HEK293 (cell line): ENCODE measurements around the gene CLASRP.

Experiments used
- CTCF ChIA-PET: fragments of 350-600 bp; formaldehyde crosslinking; extraction: SDS; loops from one replicate; lab custom pipeline; 2021; ENCODE audit warnings: antibody characterized with exemption; lab: Yijun Ruan, JAX
- POLR2A ChIA-PET: fragments of 300-600 bp; formaldehyde crosslinking; extraction: SDS; loops from one replicate; lab custom pipeline; 2020; ENCODE audit warnings: antibody characterized with exemption, inconsistent platforms; lab: Yijun Ruan, JAX
- H3K27ac ChIP-seq: fragments of 200-500 bp; sonication (Bioruptor generic); 2 replicates; pipeline ENCODE4 v1.5.1; 2014; ENCODE audit warnings: low read depth, low read length, control low read depth, inconsistent platforms; ENCODE audit errors: extremely low read depth
- H3K36me3 ChIP-seq, 2 experiments: fragments of 200-500 bp in 1 of 2; sonication (Bioruptor generic) in 1 of 2; 1 replicate in 1 of 2; 2 replicates in 1 of 2; pipeline ENCODE4 v1.5.1; 2014 to 2017; ENCODE audit warnings: inconsistent platforms in 2 of 2, low read length in 2 of 2; ENCODE audit not compliant: control insufficient read depth in 2 of 2, insufficient read depth in 1 of 2
- H3K4me1 ChIP-seq: fragments of 200-500 bp; sonication (Bioruptor generic); 2 replicates; pipeline ENCODE4 v1.5.1; 2014; ENCODE audit warnings: mild to moderate bottlenecking, low read length, inconsistent platforms; ENCODE audit not compliant: control insufficient read depth, insufficient read depth
- H3K4me3 ChIP-seq: 2 replicates; pipeline ENCODE4 v1.5.1; 2011; ENCODE audit warnings: low read depth, mild to moderate bottlenecking, control low read depth, low read length, moderate library complexity
- H3K9me3 ChIP-seq: fragments of 200-500 bp; sonication (Bioruptor generic); 2 replicates; pipeline ENCODE4 v1.5.1; 2014; ENCODE audit warnings: low read depth, low read length, inconsistent platforms; ENCODE audit not compliant: control insufficient read depth, insufficient read depth
- BCL6B ChIP-seq: fragments of 450-650 bp; formaldehyde crosslinking; IDR thresholded peaks from 2 replicates; pipeline ENCODE4 v1.5.1; 2017; ENCODE audit warnings: missing biosample characterization, missing genetic modification characterization
- GLIS1 ChIP-seq: fragments of 450-650 bp; formaldehyde crosslinking; IDR thresholded peaks from 2 replicates; pipeline ENCODE4 v1.5.1; 2016; ENCODE audit warnings: missing biosample characterization, missing genetic modification characterization
- KLF16 ChIP-seq: fragments of 450-650 bp; formaldehyde crosslinking; IDR thresholded peaks from 2 replicates; pipeline ENCODE4 v1.5.1; 2017; ENCODE audit warnings: missing biosample characterization, missing genetic modification characterization
- KLF8 ChIP-seq: fragments of 450-650 bp; formaldehyde crosslinking; IDR thresholded peaks from 2 replicates; pipeline ENCODE4 v1.5.1; 2016; ENCODE audit warnings: missing biosample characterization, missing genetic modification characterization
- KLF9 ChIP-seq: fragments of 450-650 bp; formaldehyde crosslinking; IDR thresholded peaks from 2 replicates; pipeline ENCODE4 v1.5.1; 2016; ENCODE audit warnings: missing biosample characterization, missing genetic modification characterization, low read depth
- SCRT1 ChIP-seq: fragments of 450-650 bp; formaldehyde crosslinking; IDR thresholded peaks from 2 replicates; pipeline ENCODE4 v1.5.1; 2016; ENCODE audit warnings: missing biosample characterization, missing genetic modification characterization, borderline replicate concordance
- ZBTB48 ChIP-seq: fragments of 450-650 bp; formaldehyde crosslinking; IDR thresholded peaks from 2 replicates; pipeline ENCODE4 v1.5.1; 2016; ENCODE audit warnings: missing biosample characterization, missing genetic modification characterization
- ZBTB8A ChIP-seq: fragments of 450-650 bp; formaldehyde crosslinking; IDR thresholded peaks from 2 replicates; pipeline ENCODE4 v1.5.1; 2016; ENCODE audit warnings: missing biosample characterization, missing genetic modification characterization
- ZNF366 ChIP-seq: fragments of 450-650 bp; formaldehyde crosslinking; conservative IDR thresholded peaks from 2 replicates; pipeline ENCODE4 v1.5.1; 2016; ENCODE audit warnings: missing biosample characterization, missing genetic modification characterization
- ZNF530 ChIP-seq: fragments of 450-650 bp; formaldehyde crosslinking; IDR thresholded peaks from 2 replicates; pipeline ENCODE4 v1.5.1; 2016; ENCODE audit warnings: low read depth, missing biosample characterization, missing genetic modification characterization
- ZNF585B ChIP-seq: fragments of 450-650 bp; formaldehyde crosslinking; IDR thresholded peaks from 2 replicates; pipeline ENCODE4 v1.5.1; 2016; ENCODE audit warnings: missing biosample characterization, missing genetic modification characterization
- ZNF658 ChIP-seq: fragments of 450-650 bp; formaldehyde crosslinking; IDR thresholded peaks from 2 replicates; pipeline ENCODE4; 2016; ENCODE audit warnings: missing biosample characterization, missing genetic modification characterization
- ZNF670 ChIP-seq: fragments of 450-650 bp; formaldehyde crosslinking; IDR thresholded peaks from 2 replicates; pipeline ENCODE4 v1.5.1; 2016; ENCODE audit warnings: missing biosample characterization, missing genetic modification characterization, low read depth
- ZSCAN16 ChIP-seq: fragments of 450-650 bp; formaldehyde crosslinking; IDR thresholded peaks from 2 replicates; pipeline ENCODE4 v1.5.1; 2016; ENCODE audit warnings: missing biosample characterization, missing genetic modification characterization
- TF ChIP-seq, protein P1 (sequence below): fragments of 450-650 bp; IDR thresholded peaks from 2 replicates; pipeline ENCODE4 v1.5.1; 2018; ENCODE audit warnings: missing biosample characterization, mild to moderate bottlenecking, missing genetic modification characterization
- TF ChIP-seq, protein P2 (sequence below): sonication (generic); formaldehyde crosslinking; IDR thresholded peaks from 2 replicates; pipeline ENCODE4 v1.8.1; 2022; ENCODE audit warnings: mild to moderate bottlenecking, moderate library complexity, missing genetic modification reagents

Gene CLASRP

GRCh38 chr19:45061965-45062364 lies 23.1 kb downstream of the CLASRP start (continued):
- TF ChIP-seq BCL6B = no peak
- TF ChIP-seq, all 188 proteins: peak for 0

- CTCF ChIA-PET = interaction anchor here (0.5 to 0.6 kb wide), 2 partner anchors 17 to 85 kb away, joined by 3 to 5 read pairs; no protein-coding TSS in a partner anchor
- Histone ChIP-seq H3K9me3 (no peaks in the 10 kb centered on the region), H3K36me3 (peaks cover 64 to 89% of the 10 kb centered on the region in 2 experiments), H3K4me3 (no peak overlapping the region), H3K27ac (no peak overlapping the region), H3K4me1 (no peaks in the 10 kb centered on the region)
- TF ChIP-seq KLF9 (tag by site-specific recombination) (peak; percentile 57), ZSCAN16 (tag by site-specific recombination) (no peak), KLF8 (tag by site-specific recombination) (peak; percentile 33; the same call in 1 of the 2 replicates)
- POLR2A ChIA-PET = interaction anchor here (0.7 to 1.2 kb wide), 3 partner anchors 15 to 330 kb away, joined by 3 to 5 read pairs (median 4); partner anchors contain the start of gene GEMIN7
These were observed 25.3 kb downstream of the CLASRP start for GRCh38 chr19:45063851-45064801.

GRCh38 chr19:45066921-45067661 lies 28.2 kb downstream of the CLASRP start:
- no peak overlapping the region for H3K4me3 ChIP-seq
- POLR2A ChIA-PET = interaction anchor here (1.1 kb wide), 1 partner anchor 8 kb away, joined by 4 read pairs; no protein-coding TSS in a partner anchor
- TF ChIP-seq GLIS1 (tag by site-specific recombination) = peak; percentile 40; the same call in 1 of the 2 replicates
- TF ChIP-seq ZNF585B (tag by site-specific recombination) = no peak
- TF ChIP-seq, protein P1, sequence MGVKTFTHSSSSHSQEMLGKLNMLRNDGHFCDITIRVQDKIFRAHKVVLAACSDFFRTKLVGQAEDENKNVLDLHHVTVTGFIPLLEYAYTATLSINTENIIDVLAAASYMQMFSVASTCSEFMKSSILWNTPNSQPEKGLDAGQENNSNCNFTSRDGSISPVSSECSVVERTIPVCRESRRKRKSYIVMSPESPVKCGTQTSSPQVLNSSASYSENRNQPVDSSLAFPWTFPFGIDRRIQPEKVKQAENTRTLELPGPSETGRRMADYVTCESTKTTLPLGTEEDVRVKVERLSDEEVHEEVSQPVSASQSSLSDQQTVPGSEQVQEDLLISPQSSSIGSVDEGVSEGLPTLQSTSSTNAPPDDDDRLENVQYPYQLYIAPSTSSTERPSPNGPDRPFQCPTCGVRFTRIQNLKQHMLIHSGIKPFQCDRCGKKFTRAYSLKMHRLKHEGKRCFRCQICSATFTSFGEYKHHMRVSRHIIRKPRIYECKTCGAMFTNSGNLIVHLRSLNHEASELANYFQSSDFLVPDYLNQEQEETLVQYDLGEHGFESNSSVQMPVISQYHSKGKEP (tag by site-specific recombination) = peak; percentile 61; the same call in 1 of the 2 replicates
- peaks cover 44 to 88% of the 10 kb centered on the region in 2 experiments for H3K36me3 ChIP-seq
- no peaks in the 10 kb centered on the region for H3K9me3 ChIP-seq
- no peaks in the 10 kb centered on the region for H3K4me1 ChIP-seq
- CTCF ChIA-PET = interaction anchor here (2.9 kb wide), 1 partner anchor 7 kb away, joined by 23 read pairs; no protein-coding TSS in a partner anchor
- H3K27ac ChIP-seq = no peak overlapping the region

- H3K36me3 ChIP-seq = peaks cover 38 to 89% of the 10 kb centered on the region in 2 experiments; a peak in 2 of 3 replicates
- TF ChIP-seq ZNF670 = no peak
- TF ChIP-seq, protein P2, sequence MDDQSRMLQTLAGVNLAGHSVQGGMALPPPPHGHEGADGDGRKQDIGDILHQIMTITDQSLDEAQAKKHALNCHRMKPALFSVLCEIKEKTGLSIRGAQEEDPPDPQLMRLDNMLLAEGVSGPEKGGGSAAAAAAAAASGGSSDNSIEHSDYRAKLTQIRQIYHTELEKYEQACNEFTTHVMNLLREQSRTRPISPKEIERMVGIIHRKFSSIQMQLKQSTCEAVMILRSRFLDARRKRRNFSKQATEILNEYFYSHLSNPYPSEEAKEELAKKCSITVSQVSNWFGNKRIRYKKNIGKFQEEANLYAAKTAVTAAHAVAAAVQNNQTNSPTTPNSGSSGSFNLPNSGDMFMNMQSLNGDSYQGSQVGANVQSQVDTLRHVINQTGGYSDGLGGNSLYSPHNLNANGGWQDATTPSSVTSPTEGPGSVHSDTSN = no peak
- no peak for TF ChIP-seq ZNF530
- TF ChIP-seq ZBTB8A (tag by site-specific recombination) = no peak
- no peak for TF ChIP-seq SCRT1 (tag by site-specific recombination)
- TF ChIP-seq KLF16 = no peak
- TF ChIP-seq ZNF658 (tag by site-specific recombination) = no peak
- TF ChIP-seq ZNF366 = no peak
- no peak for TF ChIP-seq ZBTB48
- TF ChIP-seq, all 188 proteins: peak for 0
- Histone ChIP-seq H3K27ac (no peak overlapping the region), H3K9me3 (no peaks in the 10 kb centered on the region), H3K4me1 (no peaks in the 10 kb centered on the region), H3K4me3 (no peak overlapping the region)
- ChIA-PET POLR2A (interaction anchor here (0.6 to 1.7 kb wide), 6 partner anchors 8 to 1549 kb away, joined by 4 to 6 read pairs (median 5); no protein-coding TSS in a partner anchor), CTCF (interaction anchor here (0.7 to 2.9 kb wide), 4 partner anchors 8 to 57 kb away, joined by 3 to 23 read pairs (median 5); no protein-coding TSS in a partner anchor)
These were observed 29.2 kb downstream of the CLASRP start for GRCh38 chr19:45068041-45068440.
